Measurements from ENCODE around the gene HIBCH.
"Not testable (repeated sequence)": the region's sequence is repeated elsewhere in the genome, so short reads cannot be mapped to it uniquely, and the experiment has no call there.

Gene HIBCH

DNA sequence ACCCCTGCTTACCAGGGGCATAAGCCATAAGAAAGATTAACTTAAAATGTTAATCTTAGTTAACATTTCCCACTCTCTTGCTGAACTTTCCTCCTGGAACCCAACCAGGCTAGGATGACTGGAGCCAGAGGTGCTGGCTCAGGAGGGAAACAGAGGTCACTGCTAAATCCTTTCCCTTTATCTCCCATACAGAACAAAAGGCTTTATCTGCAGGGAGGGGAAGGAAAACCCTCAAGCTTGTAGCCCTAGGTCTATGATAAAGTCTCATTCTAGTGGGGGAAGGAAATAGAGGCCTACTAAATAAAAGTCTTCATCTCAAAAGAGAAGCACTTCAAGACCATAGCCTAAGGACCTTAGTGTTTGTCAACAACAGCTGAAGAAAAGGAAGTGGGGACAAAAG is 18.6 kb downstream of the HIBCH start:
- Histone ChIP-seq H2BK5ac (ENCODE audit: low read length) (no peak overlapping the region), H3K9ac (ENCODE audit: low read depth, low read length, poor library complexity) (no peak overlapping the region), H2BK12ac (ENCODE audit: low read length) (no peak overlapping the region), H2BK15ac (ENCODE audit: low read length) (no peak overlapping the region), H3K79me1 (ENCODE audit: low read depth, low read length) (no peaks in the 10 kb centered on the region), H3K4me3 (ENCODE audit: low read length in 2 of 2) (no peak overlapping the region), H3K27ac (replicated peaks; ENCODE audit: low read length) (no peak overlapping the region), H3K4ac (ENCODE audit: low read length) (no peak overlapping the region), H2AFZ (ENCODE audit: low read length) (no peak overlapping the region), H3K23ac (ENCODE audit: low read depth, low read length, poor library complexity) (no peak overlapping the region), H3K27me3 (ENCODE audit: control insufficient read depth in 3 of 3, insufficient read depth in 3 of 3, low read depth in 1 of 3, low read length in 3 of 3) (no peaks in the 10 kb centered on the region), H3K36me3 (replicated peaks in 1 of 2; ENCODE audit: control insufficient read depth in 2 of 2, insufficient read depth in 2 of 2, low read length in 2 of 2) (peaks cover 5 to 54% of the 10 kb centered on the region in 2 donors), H3K14ac (ENCODE audit: low read length) (no peak overlapping the region), H2AK5ac (ENCODE audit: low read depth, low read length) (no peak overlapping the region), H3K18ac (ENCODE audit: low read length) (no peak overlapping the region), H3K9me3 (replicated peaks in 1 of 2; ENCODE audit: control insufficient read depth in 2 of 2, insufficient read depth in 1 of 2, low read depth in 1 of 2, low read length in 2 of 2) (no peaks in the 10 kb centered on the region), H4K91ac (ENCODE audit: low read depth, low read length, poor library complexity) (no peak overlapping the region), H2BK120ac (ENCODE audit: low read depth, low read length) (no peak overlapping the region), H3K4me1 (ENCODE audit: control insufficient read depth in 2 of 2, insufficient read depth in 1 of 2, low read depth in 1 of 2, low read length in 2 of 2) (no peaks in the 10 kb centered on the region), H3K4me2 (ENCODE audit: insufficient read depth, low read length, poor library complexity, severe bottlenecking) (no peak overlapping the region), H4K8ac (ENCODE audit: low read depth, low read length) (no peak overlapping the region)
- DNase-seq (ENCODE audit: low spot score) = no peak

DNA sequence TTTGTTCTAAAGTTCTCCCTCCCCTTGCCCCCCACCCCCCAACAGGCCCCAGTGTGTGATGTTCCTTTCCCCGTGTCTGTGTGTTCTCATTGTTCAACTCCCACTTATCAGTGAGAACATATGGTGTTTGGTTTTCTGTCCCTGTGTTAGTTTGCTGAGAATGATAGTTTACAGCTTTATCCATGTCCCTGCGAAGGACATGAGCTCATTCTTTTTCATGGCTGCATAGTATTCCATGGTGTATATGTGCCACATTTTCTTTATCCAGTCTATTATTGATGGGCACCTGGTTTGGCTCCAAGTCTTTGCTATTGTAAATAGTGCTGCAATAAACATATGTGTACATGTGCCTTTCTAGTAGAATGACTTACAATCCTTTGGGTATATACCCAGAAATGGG is 21.7 kb downstream of the HIBCH start:
- H2BK120ac ChIP-seq (ENCODE audit: low read depth, low read length); H2AK5ac ChIP-seq (ENCODE audit: low read depth, low read length); H3K4me3 ChIP-seq (ENCODE audit: low read length in 2 of 2); H2BK5ac ChIP-seq (ENCODE audit: low read length); H2BK12ac ChIP-seq (ENCODE audit: low read length); H3K18ac ChIP-seq (ENCODE audit: low read length); H3K9me3 ChIP-seq (replicated peaks in 1 of 2; ENCODE audit: control insufficient read depth in 2 of 2, insufficient read depth in 1 of 2, low read depth in 1 of 2, low read length in 2 of 2); DNase-seq (ENCODE audit: low spot score); H3K9ac ChIP-seq (ENCODE audit: low read depth, low read length, poor library complexity); H3K79me1 ChIP-seq (ENCODE audit: low read depth, low read length); H2BK15ac ChIP-seq (ENCODE audit: low read length); H4K91ac ChIP-seq (ENCODE audit: low read depth, low read length, poor library complexity); H3K23ac ChIP-seq (ENCODE audit: low read depth, low read length, poor library complexity); H3K14ac ChIP-seq (ENCODE audit: low read length); H3K4me1 ChIP-seq (ENCODE audit: control insufficient read depth in 2 of 2, insufficient read depth in 1 of 2, low read depth in 1 of 2, low read length in 2 of 2); H3K4ac ChIP-seq (ENCODE audit: low read length); H3K27ac ChIP-seq (replicated peaks; ENCODE audit: low read length); H3K4me2 ChIP-seq (ENCODE audit: insufficient read depth, low read length, poor library complexity, severe bottlenecking); H3K27me3 ChIP-seq (ENCODE audit: control insufficient read depth in 3 of 3, insufficient read depth in 3 of 3, low read depth in 1 of 3, low read length in 3 of 3); H4K8ac ChIP-seq (ENCODE audit: low read depth, low read length); H2AFZ ChIP-seq (ENCODE audit: low read length): not testable (repeated sequence)
- peaks cover 3 to 71% of the 10 kb centered on the region in 2 donors for H3K36me3 ChIP-seq (replicated peaks in 1 of 2; ENCODE audit: control insufficient read depth in 2 of 2, insufficient read depth in 2 of 2, low read length in 2 of 2)
- WGBS, 2 donors (ENCODE audit: extremely low coverage in 2 of 2, insufficient read length in 2 of 2, insufficient replicate concordance in 1 of 2) = no CpG with 5 or more reads among the region's 2 CpGs

DNA sequence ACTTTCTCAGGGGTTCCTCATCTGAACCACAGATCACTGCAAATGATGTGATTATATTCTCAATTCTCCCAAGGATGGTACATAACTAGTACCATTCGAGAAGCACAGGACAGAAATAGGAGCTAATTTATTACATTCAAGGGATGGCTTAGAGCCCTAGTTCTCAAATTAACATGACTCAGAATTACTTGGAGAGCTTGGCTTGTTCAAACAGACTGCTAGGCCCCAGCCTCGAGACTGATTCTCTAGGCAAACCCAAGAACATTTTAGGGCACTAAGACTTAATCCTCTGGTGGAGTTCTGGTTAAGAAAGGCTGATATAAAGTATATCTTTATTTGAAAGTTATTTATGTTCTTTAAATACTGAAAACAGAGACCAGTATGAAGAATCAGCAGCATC is 35.8 kb downstream of the HIBCH start:
- Histone ChIP-seq H2BK120ac (ENCODE audit: low read depth, low read length) (no peak overlapping the region), H3K27ac (replicated peaks; ENCODE audit: low read length) (no peak overlapping the region), H2BK15ac (ENCODE audit: low read length) (no peak overlapping the region), H3K14ac (ENCODE audit: low read length) (no peak overlapping the region), H2BK12ac (ENCODE audit: low read length) (no peak overlapping the region), H2AFZ (ENCODE audit: low read length) (no peak overlapping the region), H4K8ac (ENCODE audit: low read depth, low read length) (no peak overlapping the region), H3K4ac (ENCODE audit: low read length) (no peak overlapping the region), H3K36me3 (replicated peaks in 1 of 2; ENCODE audit: control insufficient read depth in 2 of 2, insufficient read depth in 2 of 2, low read length in 2 of 2) (peaks cover 12 to 61% of the 10 kb centered on the region in 2 donors), H3K4me1 (ENCODE audit: control insufficient read depth in 2 of 2, insufficient read depth in 1 of 2, low read depth in 1 of 2, low read length in 2 of 2) (no peaks in the 10 kb centered on the region), H3K4me2 (ENCODE audit: insufficient read depth, low read length, poor library complexity, severe bottlenecking) (no peak overlapping the region), H2AK5ac (ENCODE audit: low read depth, low read length) (no peak overlapping the region), H4K91ac (ENCODE audit: low read depth, low read length, poor library complexity) (no peak overlapping the region), H3K4me3 (ENCODE audit: low read length in 2 of 2) (no peak overlapping the region), H3K27me3 (ENCODE audit: control insufficient read depth in 3 of 3, insufficient read depth in 3 of 3, low read depth in 1 of 3, low read length in 3 of 3) (no peaks in the 10 kb centered on the region), H2BK5ac (ENCODE audit: low read length) (no peak overlapping the region), H3K9me3 (replicated peaks in 1 of 2; ENCODE audit: control insufficient read depth in 2 of 2, insufficient read depth in 1 of 2, low read depth in 1 of 2, low read length in 2 of 2) (peaks cover 0 to 1% of the 10 kb centered on the region in 2 donors), H3K23ac (ENCODE audit: low read depth, low read length, poor library complexity) (no peak overlapping the region), H3K9ac (ENCODE audit: low read depth, low read length, poor library complexity) (no peak overlapping the region), H3K18ac (ENCODE audit: low read length) (no peak overlapping the region), H3K79me1 (ENCODE audit: low read depth, low read length) (no peaks in the 10 kb centered on the region)
- no CpG with 5 or more reads among the region's 2 CpGs for WGBS, 2 donors (ENCODE audit: extremely low coverage in 2 of 2, insufficient read length in 2 of 2, insufficient replicate concordance in 1 of 2)
- DNase-seq (ENCODE audit: low spot score) = no peak

DNA sequence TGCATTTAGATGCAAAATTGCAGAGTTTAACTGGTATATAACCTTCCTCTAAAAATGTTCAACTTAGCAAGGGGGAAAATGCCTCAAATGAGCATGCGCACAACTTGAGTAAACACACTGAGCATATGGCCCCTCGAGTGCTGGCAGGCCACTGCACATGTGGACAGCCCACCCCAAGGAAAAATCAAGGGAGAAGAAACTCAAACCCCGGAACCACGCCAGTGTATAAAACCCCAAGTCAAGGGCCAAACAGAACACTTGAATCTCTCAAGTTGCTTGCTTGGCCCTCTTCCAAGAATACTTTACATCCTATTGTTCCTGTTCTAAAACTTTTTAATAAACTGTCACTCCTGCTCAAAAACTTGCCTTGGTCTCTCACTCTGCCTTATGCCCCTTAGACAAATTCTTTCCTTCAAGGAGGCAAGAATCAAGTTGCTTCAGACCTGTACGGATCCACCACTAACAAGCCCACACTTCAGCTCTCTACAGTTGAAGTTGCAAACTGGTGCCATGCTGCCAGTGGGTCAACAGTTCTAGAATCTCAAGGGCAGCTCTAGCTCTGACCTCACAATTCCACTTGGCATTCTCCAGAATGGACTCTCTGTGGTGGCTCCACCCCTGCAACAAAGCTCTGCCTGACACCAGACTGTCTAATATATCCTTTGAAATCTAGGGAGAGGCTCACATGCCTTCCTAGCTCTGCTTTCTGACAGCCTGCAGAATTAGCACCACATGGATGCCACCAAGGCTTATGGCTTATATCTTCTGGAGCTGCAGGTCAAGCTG is 38.9 kb downstream of the HIBCH start:
- H2BK12ac ChIP-seq (ENCODE audit: low read length) = no peak overlapping the region
- no peak overlapping the region for H3K18ac ChIP-seq (ENCODE audit: low read length)
- H3K4ac ChIP-seq (ENCODE audit: low read length) = no peak overlapping the region
- no peak overlapping the region for H2AK5ac ChIP-seq (ENCODE audit: low read depth, low read length)
- H3K79me1 ChIP-seq (ENCODE audit: low read depth, low read length) = no peaks in the 10 kb centered on the region
- H3K27ac ChIP-seq (replicated peaks; ENCODE audit: low read length) = no peak overlapping the region
- DNase-seq (ENCODE audit: low spot score) = no peak
- H3K27me3 ChIP-seq (ENCODE audit: control insufficient read depth in 3 of 3, insufficient read depth in 3 of 3, low read depth in 1 of 3, low read length in 3 of 3) = no peaks in the 10 kb centered on the region
- no peak overlapping the region for H4K8ac ChIP-seq (ENCODE audit: low read depth, low read length)
- peaks cover 1 to 3% of the 10 kb centered on the region in 2 donors for H3K9me3 ChIP-seq (replicated peaks in 1 of 2; ENCODE audit: control insufficient read depth in 2 of 2, insufficient read depth in 1 of 2, low read depth in 1 of 2, low read length in 2 of 2)
- no peak overlapping the region for H3K4me3 ChIP-seq (ENCODE audit: low read length in 2 of 2)
- no peak overlapping the region for H3K9ac ChIP-seq (ENCODE audit: low read depth, low read length, poor library complexity)
- H3K14ac ChIP-seq (ENCODE audit: low read length) = no peak overlapping the region
- no peak overlapping the region for H2BK120ac ChIP-seq (ENCODE audit: low read depth, low read length)
- H3K4me1 ChIP-seq (ENCODE audit: control insufficient read depth in 2 of 2, insufficient read depth in 1 of 2, low read depth in 1 of 2, low read length in 2 of 2) = no peaks in the 10 kb centered on the region
- H3K4me2 ChIP-seq (ENCODE audit: insufficient read depth, low read length, poor library complexity, severe bottlenecking) = no peak overlapping the region
- peaks cover 10 to 40% of the 10 kb centered on the region in 2 donors for H3K36me3 ChIP-seq (replicated peaks in 1 of 2; ENCODE audit: control insufficient read depth in 2 of 2, insufficient read depth in 2 of 2, low read length in 2 of 2)
- no peak overlapping the region for H2BK15ac ChIP-seq (ENCODE audit: low read length)
- no peak overlapping the region for H4K91ac ChIP-seq (ENCODE audit: low read depth, low read length, poor library complexity)
- H3K23ac ChIP-seq (ENCODE audit: low read depth, low read length, poor library complexity) = no peak overlapping the region
- no peak overlapping the region for H2AFZ ChIP-seq (ENCODE audit: low read length)
- no peak overlapping the region for H2BK5ac ChIP-seq (ENCODE audit: low read length)
- no CpG with 5 or more reads among the region's 5 CpGs for WGBS, 2 donors (ENCODE audit: extremely low coverage in 2 of 2, insufficient read length in 2 of 2, insufficient replicate concordance in 1 of 2)

Measured in neuronal stem cell (in vitro differentiated cells).